BLaER1 treated with 17β-estradiol and CSF1 and Interleukin-3, amounts not matched to agents 10 nM and 100 nM (cell line): Measurements from ENCODE around the gene ATP1A3.

Experiments
- H3K27ac ChIP-seq, 11 experiments: shearing (Covaris generic); formaldehyde crosslinking; 2 replicates each; pipeline ENCODE4 v1.8.1; 2022
- H3K27me3 ChIP-seq, 11 experiments: shearing (Covaris generic); formaldehyde crosslinking; 2 replicates each; pipeline ENCODE4 v1.8.1; 2022
- H3K36me3 ChIP-seq, 11 experiments: shearing (Covaris generic); formaldehyde crosslinking; 2 replicates each; pipeline ENCODE4 v1.8.1; 2022
- H3K4me1 ChIP-seq, 10 experiments: shearing (Covaris generic); formaldehyde crosslinking; 2 replicates each; pipeline ENCODE4 v1.8.1; 2022
- H3K4me2 ChIP-seq, 11 experiments: shearing (Covaris generic); formaldehyde crosslinking; 2 replicates each; pipeline ENCODE4 v1.8.1; 2022
- H3K4me3 ChIP-seq, 10 experiments: shearing (Covaris generic); formaldehyde crosslinking; 2 replicates each; pipeline ENCODE4 v1.8.1; 2022
- H3K9ac ChIP-seq, 11 experiments: shearing (Covaris generic); formaldehyde crosslinking; 2 replicates each; pipeline ENCODE4 v1.8.1; 2022
- H3K9me3 ChIP-seq, 11 experiments: shearing (Covaris generic); formaldehyde crosslinking; replicated peaks in 1 of 11; 2 replicates each; pipeline ENCODE4 v1.8.1; 2022
- H4K20me1 ChIP-seq, 11 experiments: shearing (Covaris generic); formaldehyde crosslinking; 2 replicates each; pipeline ENCODE4 v1.8.1; 2022
- Cebpa-rat ChIP-seq, 11 experiments: shearing (Covaris generic); IDR thresholded peaks; 2 replicates each; pipeline ENCODE4 v1.8.1; 2022

Gene ATP1A3

GRCh38 chr19:41981724-41982123 lies 12.3 kb downstream of the ATP1A3 start:
- Histone ChIP-seq H3K9me3 (no peaks in the 10 kb centered on the region), H3K4me3 (no peak overlapping the region), H4K20me1 (peaks cover 0 to 22% (median 0%) of the 10 kb centered on the region in 11 experiments; a peak in 4 of 22 replicates), H3K27me3 (no peaks in the 10 kb centered on the region), H3K4me1 (no peaks in the 10 kb centered on the region), H3K9ac (no peak overlapping the region), H3K4me2 (no peak overlapping the region), H3K36me3 (peaks cover 0 to 98% (median 81%) of the 10 kb centered on the region in 11 experiments; a peak in 17 of 22 replicates), H3K27ac (no peak overlapping the region)
- TF ChIP-seq Cebpa-rat (IDR thresholded peaks at IDR 0.05), result no peak

DNA sequence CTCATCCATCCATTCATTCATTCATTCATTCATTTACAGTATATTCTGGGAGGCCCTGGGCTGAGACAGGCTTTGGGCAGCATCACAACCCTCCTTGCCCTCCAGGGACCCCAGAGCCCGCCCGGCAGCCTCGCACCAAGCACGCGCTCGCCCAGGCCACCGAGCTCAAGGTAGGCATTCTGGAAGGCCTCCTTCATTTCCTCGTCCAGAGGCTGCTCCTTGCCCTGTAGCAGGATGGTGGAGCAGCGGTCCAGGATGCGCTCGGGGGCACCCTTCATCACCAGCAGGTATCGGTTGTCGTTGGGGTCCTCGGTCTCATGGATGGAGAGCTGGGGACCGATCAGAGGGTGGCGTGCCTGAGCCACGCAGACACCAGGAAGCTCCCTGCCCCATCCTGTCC lies 15.6 kb downstream of the ATP1A3 start:
- Histone ChIP-seq H3K27ac (no peak overlapping the region), H3K4me3 (no peak overlapping the region), H3K36me3 (peaks cover 0 to 97% (median 90%) of the 10 kb centered on the region in 11 experiments; a peak in 16 of 22 replicates), H3K27me3 (no peaks in the 10 kb centered on the region), H3K4me2 (no peak overlapping the region), H3K4me1 (peaks cover 0 to 6% (median 0%) of the 10 kb centered on the region in 10 experiments; a peak in 1 of 20 replicates), H3K9me3 (no peaks in the 10 kb centered on the region), H3K9ac (no peak overlapping the region), H4K20me1 (peaks cover 0 to 7% (median 0%) of the 10 kb centered on the region in 11 experiments; a peak in 6 of 22 replicates)
- TF ChIP-seq Cebpa-rat (IDR thresholded peaks at IDR 0.05), result no peak

GRCh38 chr19:41977916-41978315 lies 16.1 kb downstream of the ATP1A3 start:
- H3K9ac ChIP-seq, result no peak overlapping the region
- H3K4me2 ChIP-seq, result no peak overlapping the region
- no peaks in the 10 kb centered on the region for H3K27me3 ChIP-seq
- no peak overlapping the region for H3K4me3 ChIP-seq
- no peak overlapping the region for H3K27ac ChIP-seq
- TF ChIP-seq Cebpa-rat (IDR thresholded peaks at IDR 0.05), result no peak
- peaks cover 0 to 98% (median 96%) of the 10 kb centered on the region in 11 experiments; a peak in 16 of 22 replicates for H3K36me3 ChIP-seq
- no peaks in the 10 kb centered on the region for H3K9me3 ChIP-seq
- peaks cover 0 to 8% (median 0%) of the 10 kb centered on the region in 10 experiments; a peak in 2 of 20 replicates for H3K4me1 ChIP-seq
- H4K20me1 ChIP-seq, result peaks cover 0 to 7% (median 0%) of the 10 kb centered on the region in 11 experiments; a peak in 6 of 22 replicates

DNA sequence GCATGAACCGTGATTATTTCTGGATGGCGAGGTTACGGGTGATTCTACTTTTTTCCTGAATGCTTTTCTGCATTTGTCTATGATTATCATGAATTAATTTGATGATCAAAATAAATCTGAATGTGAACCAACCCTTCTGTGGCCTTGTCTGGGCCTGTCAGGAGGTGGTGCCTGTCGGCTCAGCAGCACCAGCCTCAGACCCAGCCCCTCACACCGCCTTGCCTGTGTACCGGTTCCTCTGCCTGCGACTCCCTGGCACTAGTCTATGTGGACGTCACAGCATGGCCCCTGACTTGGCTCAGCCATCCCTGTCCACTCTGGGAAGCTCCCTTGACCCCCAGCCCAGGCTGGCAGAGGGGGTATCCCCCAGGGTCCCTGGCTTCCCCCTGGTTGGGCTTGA lies 19.4 kb downstream of the ATP1A3 start:
- H3K4me2 ChIP-seq, result no peak overlapping the region
- H3K4me3 ChIP-seq, result no peak overlapping the region
- no peak overlapping the region for H3K9ac ChIP-seq
- H4K20me1 ChIP-seq, result peaks cover 0 to 4% (median 0%) of the 10 kb centered on the region in 11 experiments; a peak in 5 of 22 replicates
- no peak for TF ChIP-seq Cebpa-rat (IDR thresholded peaks at IDR 0.05)
- H3K4me1 ChIP-seq, result peaks cover 0 to 8% (median 0%) of the 10 kb centered on the region in 10 experiments; a peak in 2 of 20 replicates
- peaks cover 0 to 97% (median 93%) of the 10 kb centered on the region in 11 experiments; a peak in 16 of 22 replicates for H3K36me3 ChIP-seq
- H3K27me3 ChIP-seq, result no peaks in the 10 kb centered on the region
- no peaks in the 10 kb centered on the region for H3K9me3 ChIP-seq
- no peak overlapping the region for H3K27ac ChIP-seq

GRCh38 chr19:41971363-41971762 lies 22.7 kb downstream of the ATP1A3 start:
- H3K9me3 ChIP-seq, result no peaks in the 10 kb centered on the region
- H4K20me1 ChIP-seq, result no peaks in the 10 kb centered on the region; a peak in 5 of 22 replicates
- H3K27ac ChIP-seq, result no peak overlapping the region
- H3K4me1 ChIP-seq, result peaks cover 0 to 8% (median 0%) of the 10 kb centered on the region in 10 experiments; a peak in 2 of 20 replicates
- no peak overlapping the region for H3K9ac ChIP-seq
- no peak overlapping the region for H3K4me3 ChIP-seq
- H3K27me3 ChIP-seq, result no peaks in the 10 kb centered on the region
- H3K4me2 ChIP-seq, result no peak overlapping the region
- H3K36me3 ChIP-seq, result peaks cover 0 to 96% (median 90%) of the 10 kb centered on the region in 11 experiments; a peak in 16 of 22 replicates
- no peak for TF ChIP-seq Cebpa-rat (IDR thresholded peaks at IDR 0.05)

DNA sequence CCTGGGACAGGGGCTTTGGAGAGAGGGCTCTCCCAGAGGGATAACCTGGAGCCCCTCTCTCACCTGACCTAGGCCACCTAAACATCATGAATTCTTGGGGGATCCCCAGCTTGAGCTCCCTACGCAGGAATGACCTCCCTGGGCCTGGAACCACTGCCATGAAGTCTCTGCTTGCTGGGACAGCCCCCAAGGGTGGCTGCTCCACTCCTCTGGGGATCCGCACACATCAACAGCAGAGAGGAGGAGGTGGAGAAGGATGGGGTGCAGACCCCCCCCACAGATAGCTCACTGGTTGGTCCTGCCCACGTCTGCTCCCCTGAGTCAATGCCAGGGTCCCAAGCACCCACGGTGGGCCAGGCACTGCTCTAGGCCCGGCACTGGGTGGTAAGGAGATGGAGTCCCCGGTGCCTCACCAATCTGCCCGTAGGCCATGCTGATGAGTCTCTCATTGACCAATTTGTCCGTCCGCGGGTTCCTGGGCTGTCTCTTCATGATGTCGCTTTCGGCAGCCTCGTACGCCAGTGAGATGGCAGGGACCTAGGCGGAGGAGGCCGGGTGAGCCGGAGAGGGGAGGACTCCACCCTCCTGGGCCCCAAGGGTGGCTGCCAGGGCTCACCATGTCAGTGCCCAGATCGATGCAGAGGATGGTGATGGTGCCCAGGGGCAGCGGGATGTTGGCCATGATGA lies 24.1 kb downstream of the ATP1A3 start:
- peaks cover 0 to 96% (median 88%) of the 10 kb centered on the region in 11 experiments; a peak in 16 of 22 replicates for H3K36me3 ChIP-seq
- no peaks in the 10 kb centered on the region for H3K9me3 ChIP-seq
- H3K4me1 ChIP-seq, result peaks cover 0 to 8% (median 0%) of the 10 kb centered on the region in 10 experiments; a peak in 2 of 20 replicates
- TF ChIP-seq Cebpa-rat (IDR thresholded peaks at IDR 0.05), result no peak
- H4K20me1 ChIP-seq, result no peaks in the 10 kb centered on the region; a peak in 4 of 22 replicates
- no peaks in the 10 kb centered on the region for H3K27me3 ChIP-seq
- peak overlapping the region in 1 of 11 experiments; percentile 13; a peak in 1 of 22 replicates for H3K9ac ChIP-seq
- H3K4me2 ChIP-seq, result no peak overlapping the region
- no peak overlapping the region for H3K4me3 ChIP-seq
- no peak overlapping the region; a peak in 1 of 22 replicates for H3K27ac ChIP-seq

DNA sequence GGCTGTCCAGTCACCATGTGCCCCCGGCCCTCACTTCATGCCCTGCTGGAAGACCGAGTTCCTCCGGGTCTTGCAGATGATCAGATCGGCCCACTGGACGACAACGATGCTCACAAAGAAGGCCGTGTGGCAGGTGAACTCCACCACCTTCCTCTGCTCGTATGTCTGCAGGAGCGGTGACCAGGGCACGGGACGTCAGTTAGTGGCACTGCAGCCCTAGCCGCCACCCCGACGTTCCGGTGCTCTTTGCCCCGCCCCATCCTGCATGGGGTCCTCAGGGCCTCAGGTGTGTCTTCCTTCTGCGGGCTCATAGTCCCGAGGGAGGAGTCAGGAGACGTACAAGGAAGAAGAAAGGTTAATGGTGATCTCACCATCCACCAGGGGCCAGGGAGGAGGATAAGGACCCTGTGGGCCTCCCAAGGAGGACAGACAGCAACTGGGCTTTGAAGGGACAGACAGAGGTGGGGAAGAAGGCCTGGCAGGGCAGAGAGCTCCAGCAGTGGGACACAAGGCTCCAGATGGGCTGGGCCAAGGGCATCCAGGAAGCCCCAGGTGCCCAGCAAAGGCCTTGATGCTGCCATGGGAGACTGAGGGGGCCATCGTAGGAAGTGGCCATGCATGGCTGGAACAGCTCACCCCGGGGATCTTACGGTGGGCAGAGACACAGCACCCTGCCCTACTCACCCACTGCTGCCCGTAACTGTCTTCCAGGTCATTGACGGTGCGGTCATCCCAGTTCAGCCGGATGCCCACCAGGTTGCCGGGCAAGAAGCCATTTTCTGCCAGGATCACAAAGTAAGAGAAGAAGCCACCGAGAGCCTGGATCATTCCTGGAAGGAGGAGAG lies 25.1 kb downstream of the ATP1A3 start:
- no peaks in the 10 kb centered on the region; a peak in 1 of 22 replicates for H4K20me1 ChIP-seq
- no peak overlapping the region for H3K4me3 ChIP-seq
- H3K4me2 ChIP-seq, result no peak overlapping the region
- no peak overlapping the region; a peak in 1 of 22 replicates for H3K27ac ChIP-seq
- peak overlapping the region in 4 of 11 experiments; percentile 5 to 18 (median 14); a peak in 2 of 22 replicates for H3K9ac ChIP-seq
- peaks cover 0 to 87% (median 79%) of the 10 kb centered on the region in 11 experiments; a peak in 16 of 22 replicates for H3K36me3 ChIP-seq
- peaks cover 0 to 8% (median 0%) of the 10 kb centered on the region in 10 experiments; a peak in 2 of 20 replicates for H3K4me1 ChIP-seq
- no peaks in the 10 kb centered on the region for H3K9me3 ChIP-seq
- no peaks in the 10 kb centered on the region for H3K27me3 ChIP-seq
- TF ChIP-seq Cebpa-rat (IDR thresholded peaks at IDR 0.05), result no peak

GRCh38 chr19:41967054-41967783 lies 26.8 kb downstream of the ATP1A3 start:
- H3K4me1 ChIP-seq, result peaks cover 0 to 10% (median 0%) of the 10 kb centered on the region in 10 experiments; a peak in 2 of 20 replicates
- H3K36me3 ChIP-seq, result peaks cover 0 to 73% (median 65%) of the 10 kb centered on the region in 11 experiments; a peak in 16 of 22 replicates
- no peak overlapping the region for H3K4me3 ChIP-seq
- no peaks in the 10 kb centered on the region for H3K27me3 ChIP-seq
- H3K4me2 ChIP-seq, result no peak overlapping the region
- no peak overlapping the region for H3K27ac ChIP-seq
- H3K9ac ChIP-seq, result 0 out of 22 replicates have a peak overlapping the region, but pooled peaks of 1 of the 11 experiments have one; percentile 44
- no peaks in the 10 kb centered on the region; a peak in 1 of 22 replicates for H4K20me1 ChIP-seq
- H3K9me3 ChIP-seq, result no peaks in the 10 kb centered on the region
- no peak for TF ChIP-seq Cebpa-rat (IDR thresholded peaks at IDR 0.05)
